ENCODE results near the gene GPATCH3. TPM values are rescaled to one million over a fixed set of nuclear protein-coding genes. Genes with fewer than 3 reads are reported as not detected.

GPATCH3 gene
- total and polyA plus RNA-seq, 2 of the 8 experiments (the other 6 are each of a cell fraction or from before 2014, with no cell fraction given): 7.9 to 17.4 TPM

DNA sequence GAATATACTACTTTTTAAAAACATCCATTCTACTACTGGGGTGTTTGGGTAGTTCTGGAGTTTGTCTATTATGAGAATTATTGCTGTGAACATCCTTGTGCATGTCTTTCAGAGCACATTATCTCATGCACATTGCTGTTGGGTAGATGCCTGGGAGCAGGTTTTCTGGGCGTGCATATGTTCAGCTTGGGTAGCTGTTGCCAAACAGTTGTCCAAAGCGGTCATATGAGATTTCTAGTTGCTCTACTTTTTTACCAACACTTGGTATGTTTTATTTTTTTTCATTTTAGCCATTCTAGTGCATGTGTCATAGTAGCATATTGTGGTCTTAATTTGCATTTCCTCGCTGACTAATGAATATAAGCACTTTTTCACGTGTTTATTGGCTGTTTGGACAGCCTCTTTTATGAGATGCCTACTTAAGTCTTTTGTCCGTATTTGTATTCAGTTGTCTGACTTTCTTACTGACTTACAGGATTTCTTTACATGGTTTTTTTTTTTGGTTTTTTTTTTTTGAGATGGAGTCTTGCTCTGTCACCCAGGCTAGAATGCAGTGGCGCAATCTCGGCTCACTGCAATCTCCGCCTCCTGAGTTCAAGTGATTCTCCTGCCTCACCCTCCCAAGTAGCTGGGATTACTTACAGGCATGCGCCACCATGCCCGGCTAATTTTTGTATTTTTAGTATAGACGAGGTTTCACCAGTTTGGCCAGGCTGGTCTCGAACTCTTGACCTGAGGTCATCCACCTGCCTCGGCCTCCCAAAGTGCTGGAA, 55.7 kb downstream of the GPATCH3 start:
- Histone ChIP-seq H3K36me3 (ENCODE audit: control insufficient read depth in 2 of 4, insufficient read depth in 4 of 4, low read length in 3 of 4) (peaks cover 0 to 9% (median 6%) of the 10 kb centered on the region in 4 experiments; a peak in 6 of 8 replicates), H3K4me1 (replicated peaks in 1 of 4; ENCODE audit: control insufficient read depth in 3 of 4, insufficient read depth in 4 of 4, low read length in 3 of 4) (no peaks in the 10 kb centered on the region), H3K4me2 (ENCODE audit: insufficient read depth in 1 of 2, low read depth in 2 of 2, low read length in 2 of 2) (no peak overlapping the region), H3K79me2 (ENCODE audit: control insufficient read depth in 1 of 2, insufficient read depth in 2 of 2, low read length in 2 of 2) (no peaks in the 10 kb centered on the region), H2AK5ac (ENCODE audit: low read depth, low read length) (no peak overlapping the region), H3K27ac (ENCODE audit: low read depth, low read length) (no peak overlapping the region), H3K23me2 (ENCODE audit: low read depth, low read length) (no peaks in the 10 kb centered on the region), H3K79me1 (ENCODE audit: low read depth, low read length) (no peaks in the 10 kb centered on the region), H4K91ac (replicated peaks; ENCODE audit: insufficient read length, low read length) (no peak overlapping the region), H3K14ac (ENCODE audit: insufficient read length) (no peak overlapping the region), H3K4me3 (ENCODE audit: extremely low read depth in 1 of 4, insufficient read depth in 2 of 4, low read depth in 3 of 4, low read length in 4 of 4) (no peak overlapping the region), H2BK120ac (replicated peaks; ENCODE audit: low read depth, low read length) (no peak overlapping the region), H3K9me3 (ENCODE audit: insufficient read depth in 2 of 2, low read depth in 1 of 2, low read length in 1 of 2) (no peaks in the 10 kb centered on the region), H3K23ac (ENCODE audit: insufficient read length) (no peak overlapping the region), H4K5ac (ENCODE audit: insufficient read length, low read depth, low read length) (no peak overlapping the region), H2BK15ac (ENCODE audit: low read length) (no peak overlapping the region), H2AFZ (ENCODE audit: low read length) (no peak overlapping the region), H4K20me1 (replicated peaks in 1 of 2; ENCODE audit: control insufficient read depth in 1 of 2, insufficient read depth in 2 of 2, low read length in 2 of 2) (peaks cover 0 to 1% of the 10 kb centered on the region in 2 experiments), H3K9ac (replicated peaks in 1 of 4; ENCODE audit: extremely low read depth in 1 of 4, low read depth in 3 of 4, low read length in 3 of 4) (no peak overlapping the region), H3K18ac (ENCODE audit: extremely low read depth, low read length) (no peak overlapping the region), H2BK20ac (ENCODE audit: low read length) (no peak overlapping the region), H2BK5ac (ENCODE audit: low read depth, low read length) (no peak overlapping the region), H2BK12ac (ENCODE audit: low read depth, low read length) (no peak overlapping the region), H3K27me3 (replicated peaks in 1 of 4; ENCODE audit: control insufficient read depth in 3 of 4, extremely low read depth in 1 of 4, insufficient read depth in 3 of 4, low read length in 3 of 4) (no peaks in the 10 kb centered on the region), H3K4ac (replicated peaks; ENCODE audit: insufficient read length, low read depth, low read length) (no peak overlapping the region), H3K56ac (replicated peaks; ENCODE audit: insufficient read length, low read depth, low read length) (no peak overlapping the region), H4K8ac (ENCODE audit: extremely low read depth, insufficient read depth, low read length) (no peak overlapping the region)
- 93% methylated on average over 11 of the region's 13 CpGs; no CpG with 5 or more reads in 1 of the 2 experiments for WGBS, 2 experiments (ENCODE audit: extremely low coverage in 1 of 2, insufficient coverage in 1 of 2, insufficient read length in 1 of 2, insufficient replicate concordance in 2 of 2, low coverage in 1 of 2, low lambda C conversion rate in 2 of 2, missing lambda C conversion rate in 1 of 2)
- DNase-seq (ENCODE audit: low read depth in 1 of 2, low spot score in 2 of 2): no peak
- no peak for FAIRE-seq
- CTCF ChIA-PET (ENCODE audit: partially characterized antibody): interaction anchor here (0.6 to 1.4 kb wide), 4 partner anchors 14 to 33 kb away, joined by 3 to 4 read pairs (median 4); no protein-coding TSS in a partner anchor
- POLR2A ChIA-PET (ENCODE audit: partially characterized antibody): no interaction called here
- no peak for TF ChIP-seq SRF (IDR thresholded peaks at IDR 0.05; ENCODE audit: low read depth, low read length)
- TF ChIP-seq TAF1 (IDR thresholded peaks at IDR 0.05; ENCODE audit: low read depth, low read length): no peak
- TF ChIP-seq ATF2 (IDR thresholded peaks at IDR 0.05; ENCODE audit: low read length): no peak
- TF ChIP-seq JUN (IDR thresholded peaks at IDR 0.05; ENCODE audit: low read depth, low read length): no peak
- no peak for TF ChIP-seq BCL11A (IDR thresholded peaks at IDR 0.05; ENCODE audit: low read depth in 2 of 2, low read length in 2 of 2)
- TF ChIP-seq RNF2 (IDR thresholded peaks at IDR 0.05; ENCODE audit: borderline replicate concordance, low read depth, low read length, missing control alignments, poor library complexity, severe bottlenecking): no peak
- no peak for TF ChIP-seq NRF1 (IDR thresholded peaks at IDR 0.05; ENCODE audit: low read depth, low read length)
- TF ChIP-seq HDAC2 (IDR thresholded peaks at IDR 0.05; ENCODE audit: borderline replicate concordance in 1 of 2, low read depth in 2 of 2, low read length in 2 of 2): no peak

All from H1 (cell line).